ENCODE data around the gene LGI4.

Gene LGI4

GRCh38 chr19:35099155-35099896 lies 35.5 kb downstream of the LGI4 start:
- H3K27me3 ChIP-seq (ENCODE audit: insufficient read depth, low read length): no peaks in the 10 kb centered on the region
- H3K36me3 ChIP-seq (ENCODE audit: insufficient read depth, low read length): no peaks in the 10 kb centered on the region
- H3K9me3 ChIP-seq (ENCODE audit: low read length): no peaks in the 10 kb centered on the region
- no peak overlapping the region for H2AFZ ChIP-seq (ENCODE audit: low read depth, low read length)
- H3K4me3 ChIP-seq (ENCODE audit: low read length): no peak overlapping the region
- no peaks in the 10 kb centered on the region for H3K4me1 ChIP-seq (ENCODE audit: insufficient read depth, low read length)

GRCh38 chr19:35098413-35099049 lies 36.3 kb downstream of the LGI4 start:
- H3K4me1 ChIP-seq (ENCODE audit: insufficient read depth, low read length): no peaks in the 10 kb centered on the region
- no peak overlapping the region for H2AFZ ChIP-seq (ENCODE audit: low read depth, low read length)
- no peaks in the 10 kb centered on the region for H3K27me3 ChIP-seq (ENCODE audit: insufficient read depth, low read length)
- H3K36me3 ChIP-seq (ENCODE audit: insufficient read depth, low read length): no peaks in the 10 kb centered on the region
- H3K9me3 ChIP-seq (ENCODE audit: low read length): no peaks in the 10 kb centered on the region
- no peak overlapping the region for H3K4me3 ChIP-seq (ENCODE audit: low read length)

GRCh38 chr19:35095667-35096368 lies 39.0 kb downstream of the LGI4 start:
- H3K36me3 ChIP-seq (ENCODE audit: insufficient read depth, low read length): no peaks in the 10 kb centered on the region
- H3K9me3 ChIP-seq (ENCODE audit: low read length): no peaks in the 10 kb centered on the region
- no peak overlapping the region for H2AFZ ChIP-seq (ENCODE audit: low read depth, low read length)
- no peaks in the 10 kb centered on the region for H3K27me3 ChIP-seq (ENCODE audit: insufficient read depth, low read length)
- H3K4me1 ChIP-seq (ENCODE audit: insufficient read depth, low read length): no peaks in the 10 kb centered on the region
- no peak overlapping the region for H3K4me3 ChIP-seq (ENCODE audit: low read length)

- H3K27me3 ChIP-seq (ENCODE audit: insufficient read depth, low read length): no peaks in the 10 kb centered on the region
- H3K9me3 ChIP-seq (ENCODE audit: low read length): no peaks in the 10 kb centered on the region
- H3K4me1 ChIP-seq (ENCODE audit: insufficient read depth, low read length): no peaks in the 10 kb centered on the region
- no peaks in the 10 kb centered on the region for H3K36me3 ChIP-seq (ENCODE audit: insufficient read depth, low read length)
- no peak overlapping the region for H2AFZ ChIP-seq (ENCODE audit: low read depth, low read length)
- H3K4me3 ChIP-seq (ENCODE audit: low read length): no peak overlapping the region
Measured at GRCh38 chr19:35094656-35095055, 40.2 kb downstream of the LGI4 start.

GRCh38 chr19:35093941-35094647 lies 40.8 kb downstream of the LGI4 start:
- Histone ChIP-seq H3K36me3 (ENCODE audit: insufficient read depth, low read length) (no peaks in the 10 kb centered on the region), H2AFZ (ENCODE audit: low read depth, low read length) (no peak overlapping the region), H3K27me3 (ENCODE audit: insufficient read depth, low read length) (no peaks in the 10 kb centered on the region), H3K4me1 (ENCODE audit: insufficient read depth, low read length) (no peaks in the 10 kb centered on the region), H3K9me3 (ENCODE audit: low read length) (no peaks in the 10 kb centered on the region), H3K4me3 (ENCODE audit: low read length) (no peak overlapping the region)

- no peak overlapping the region for H2AFZ ChIP-seq (ENCODE audit: low read depth, low read length)
Measured at GRCh38 chr19:35093430-35093829, 41.4 kb downstream of the LGI4 start.

GRCh38 chr19:35090506-35091214 lies 44.2 kb downstream of the LGI4 start:
- no peak overlapping the region for H3K4me3 ChIP-seq (ENCODE audit: low read length)

More at GRCh38 chr19:35093430-35093829, 41.4 kb downstream of the LGI4 start:
- Histone ChIP-seq H3K27me3 (ENCODE audit: insufficient read depth, low read length) (no peaks in the 10 kb centered on the region), H3K36me3 (ENCODE audit: insufficient read depth, low read length) (no peaks in the 10 kb centered on the region), H3K9me3 (ENCODE audit: low read length) (no peaks in the 10 kb centered on the region), H3K4me3 (ENCODE audit: low read length) (no peak overlapping the region), H3K4me1 (ENCODE audit: insufficient read depth, low read length) (no peaks in the 10 kb centered on the region)

GRCh38 chr19:35090160-35090505 lies 44.7 kb downstream of the LGI4 start:
- Histone ChIP-seq H3K4me3 (ENCODE audit: low read length) (no peak overlapping the region), H2AFZ (ENCODE audit: low read depth, low read length) (no peak overlapping the region), H3K9me3 (ENCODE audit: low read length) (no peaks in the 10 kb centered on the region), H3K4me1 (ENCODE audit: insufficient read depth, low read length) (no peaks in the 10 kb centered on the region), H3K36me3 (ENCODE audit: insufficient read depth, low read length) (no peaks in the 10 kb centered on the region), H3K27me3 (ENCODE audit: insufficient read depth, low read length) (peaks cover 3% of the 10 kb centered on the region)

More at GRCh38 chr19:35090506-35091214, 44.2 kb downstream of the LGI4 start:
- Histone ChIP-seq H3K36me3 (ENCODE audit: insufficient read depth, low read length) (no peaks in the 10 kb centered on the region), H3K4me1 (ENCODE audit: insufficient read depth, low read length) (no peaks in the 10 kb centered on the region), H3K27me3 (ENCODE audit: insufficient read depth, low read length) (peaks cover 3% of the 10 kb centered on the region), H2AFZ (ENCODE audit: low read depth, low read length) (no peak overlapping the region), H3K9me3 (ENCODE audit: low read length) (no peaks in the 10 kb centered on the region)

GRCh38 chr19:35089554-35089953 lies 45.3 kb downstream of the LGI4 start:
- H3K27me3 ChIP-seq (ENCODE audit: insufficient read depth, low read length): peaks cover 3% of the 10 kb centered on the region

GRCh38 chr19:35088131-35088913 lies 46.5 kb downstream of the LGI4 start:
- Histone ChIP-seq H3K36me3 (ENCODE audit: insufficient read depth, low read length) (no peaks in the 10 kb centered on the region), H3K4me3 (ENCODE audit: low read length) (no peak overlapping the region), H3K9me3 (ENCODE audit: low read length) (no peaks in the 10 kb centered on the region), H2AFZ (ENCODE audit: low read depth, low read length) (no peak overlapping the region), H3K27me3 (ENCODE audit: insufficient read depth, low read length) (peaks cover 3% of the 10 kb centered on the region), H3K4me1 (ENCODE audit: insufficient read depth, low read length) (no peaks in the 10 kb centered on the region)

More at GRCh38 chr19:35089554-35089953, 45.3 kb downstream of the LGI4 start:
- H3K4me1 ChIP-seq (ENCODE audit: insufficient read depth, low read length): no peaks in the 10 kb centered on the region
- no peak overlapping the region for H2AFZ ChIP-seq (ENCODE audit: low read depth, low read length)
- H3K9me3 ChIP-seq (ENCODE audit: low read length): no peaks in the 10 kb centered on the region
- no peak overlapping the region for H3K4me3 ChIP-seq (ENCODE audit: low read length)
- no peaks in the 10 kb centered on the region for H3K36me3 ChIP-seq (ENCODE audit: insufficient read depth, low read length)

- Histone ChIP-seq H3K4me1 (ENCODE audit: insufficient read depth, low read length) (no peaks in the 10 kb centered on the region), H3K36me3 (ENCODE audit: insufficient read depth, low read length) (no peaks in the 10 kb centered on the region), H3K4me3 (ENCODE audit: low read length) (no peak overlapping the region)
Measured at GRCh38 chr19:35087393-35087792, 47.5 kb downstream of the LGI4 start.

GRCh38 chr19:35086455-35086854 lies 48.4 kb downstream of the LGI4 start:
- Histone ChIP-seq H3K9me3 (ENCODE audit: low read length) (no peaks in the 10 kb centered on the region), H3K27me3 (ENCODE audit: insufficient read depth, low read length) (peaks cover 3% of the 10 kb centered on the region), H3K4me1 (ENCODE audit: insufficient read depth, low read length) (no peaks in the 10 kb centered on the region), H2AFZ (ENCODE audit: low read depth, low read length) (no peak overlapping the region), H3K4me3 (ENCODE audit: low read length) (no peak overlapping the region), H3K36me3 (ENCODE audit: insufficient read depth, low read length) (no peaks in the 10 kb centered on the region)

More at GRCh38 chr19:35087393-35087792, 47.5 kb downstream of the LGI4 start:
- H3K9me3 ChIP-seq (ENCODE audit: low read length): no peaks in the 10 kb centered on the region
- no peak overlapping the region for H2AFZ ChIP-seq (ENCODE audit: low read depth, low read length)
- peaks cover 3% of the 10 kb centered on the region for H3K27me3 ChIP-seq (ENCODE audit: insufficient read depth, low read length)
